ENCODE measurements around the gene SOX18. TPM values are rescaled to one million over a fixed set of nuclear protein-coding genes. Genes with fewer than 3 reads are reported as not detected.

Gene SOX18
- 1.7 and 3.2 TPM in 2 replicates for total RNA-seq

DNA sequence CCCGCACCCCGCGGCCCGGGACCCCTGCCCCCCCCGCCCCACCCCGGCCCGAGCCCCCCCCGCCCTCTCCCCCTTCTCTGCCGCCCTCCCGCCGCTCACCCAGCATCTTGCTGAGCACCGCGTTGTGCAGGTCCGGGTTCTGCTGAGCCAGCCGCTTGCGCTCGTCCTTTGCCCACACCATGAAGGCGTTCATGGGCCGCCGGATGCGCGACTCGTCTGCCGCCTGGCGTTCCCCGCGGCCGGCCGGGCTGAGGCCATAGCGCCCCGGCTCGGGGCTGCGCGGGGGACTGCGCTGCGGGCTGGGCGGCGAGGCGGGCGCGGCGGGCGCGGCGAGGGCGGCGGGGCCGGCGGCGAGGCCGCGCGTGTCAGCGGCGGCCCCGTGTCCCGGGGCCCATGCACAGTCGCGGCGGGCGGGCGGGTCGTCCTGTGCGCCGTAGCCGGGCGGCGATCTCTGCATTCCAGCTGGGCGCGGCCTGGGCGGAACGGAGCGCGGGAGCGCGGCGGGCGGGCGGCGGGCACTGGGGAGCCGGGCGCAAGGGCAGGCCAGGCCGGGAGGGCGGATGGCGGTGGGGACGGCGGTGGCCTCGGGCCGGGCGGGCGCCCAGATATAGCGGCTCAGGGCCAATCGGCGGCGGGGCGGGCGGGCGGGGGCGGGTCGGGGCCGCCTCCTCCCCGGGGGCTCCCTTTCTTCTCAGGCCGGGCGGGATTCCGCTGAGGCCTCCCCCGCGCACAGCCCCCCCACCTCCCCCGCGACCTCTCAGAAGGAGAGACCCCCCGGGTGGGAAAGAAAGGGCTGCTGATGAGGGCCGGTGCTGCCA lies at the start of gene SOX18:
Gene SOX18, minus strand, starts transcription at position 580 of the 818 bp plus-strand sequence. Its CDS starts 123 bp downstream, at position 457.

DNA sequence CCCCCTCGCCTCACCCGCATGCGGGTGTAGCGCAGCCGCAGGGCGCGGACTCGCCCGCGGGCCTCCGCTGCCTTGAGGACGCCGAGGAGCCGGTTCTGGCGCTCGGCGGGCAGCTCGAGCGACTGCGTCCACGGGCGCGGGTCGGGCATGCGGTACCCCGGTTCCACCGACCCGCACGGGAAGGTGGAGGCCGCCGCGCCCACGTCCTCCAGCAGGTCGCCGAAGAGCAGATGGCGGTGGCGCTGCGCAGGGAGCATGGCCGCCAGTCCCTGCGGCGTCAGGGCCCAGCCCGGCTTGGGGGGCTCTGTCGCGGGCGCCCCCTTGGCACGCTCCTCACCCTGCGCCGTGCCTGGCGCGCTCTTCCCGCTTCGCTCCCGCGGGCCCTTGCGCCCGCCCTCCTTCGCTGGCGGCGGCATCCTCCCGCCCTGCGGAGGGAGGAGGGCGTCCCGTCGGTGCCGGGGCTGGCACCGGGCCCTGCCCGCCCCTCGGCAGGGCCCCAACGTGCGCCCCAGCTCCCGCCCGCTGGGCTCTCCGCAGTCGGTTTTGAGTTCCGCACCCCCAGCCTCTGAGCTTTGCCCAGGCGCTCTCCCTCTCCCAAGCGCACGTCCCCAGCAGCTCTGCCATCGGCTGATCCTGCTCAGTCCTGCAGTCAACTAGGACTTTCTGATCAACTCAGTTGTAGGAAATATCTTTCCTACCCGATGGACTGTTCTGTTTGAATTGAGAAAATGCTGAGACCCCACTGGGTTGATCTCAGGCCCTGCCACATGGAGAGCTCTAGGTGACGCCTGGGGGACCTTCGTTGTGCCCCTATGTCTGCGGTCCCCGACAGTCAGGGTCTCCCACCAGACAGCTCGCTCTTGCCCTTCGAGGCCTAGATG lies 34.6 kb upstream of the SOX18 start, which contains the start of gene LKAAEAR1:
Gene LKAAEAR1, minus strand, starts transcription at position 595 of the 881 bp plus-strand sequence. Its CDS starts 179 bp downstream, at position 416.

DNA sequence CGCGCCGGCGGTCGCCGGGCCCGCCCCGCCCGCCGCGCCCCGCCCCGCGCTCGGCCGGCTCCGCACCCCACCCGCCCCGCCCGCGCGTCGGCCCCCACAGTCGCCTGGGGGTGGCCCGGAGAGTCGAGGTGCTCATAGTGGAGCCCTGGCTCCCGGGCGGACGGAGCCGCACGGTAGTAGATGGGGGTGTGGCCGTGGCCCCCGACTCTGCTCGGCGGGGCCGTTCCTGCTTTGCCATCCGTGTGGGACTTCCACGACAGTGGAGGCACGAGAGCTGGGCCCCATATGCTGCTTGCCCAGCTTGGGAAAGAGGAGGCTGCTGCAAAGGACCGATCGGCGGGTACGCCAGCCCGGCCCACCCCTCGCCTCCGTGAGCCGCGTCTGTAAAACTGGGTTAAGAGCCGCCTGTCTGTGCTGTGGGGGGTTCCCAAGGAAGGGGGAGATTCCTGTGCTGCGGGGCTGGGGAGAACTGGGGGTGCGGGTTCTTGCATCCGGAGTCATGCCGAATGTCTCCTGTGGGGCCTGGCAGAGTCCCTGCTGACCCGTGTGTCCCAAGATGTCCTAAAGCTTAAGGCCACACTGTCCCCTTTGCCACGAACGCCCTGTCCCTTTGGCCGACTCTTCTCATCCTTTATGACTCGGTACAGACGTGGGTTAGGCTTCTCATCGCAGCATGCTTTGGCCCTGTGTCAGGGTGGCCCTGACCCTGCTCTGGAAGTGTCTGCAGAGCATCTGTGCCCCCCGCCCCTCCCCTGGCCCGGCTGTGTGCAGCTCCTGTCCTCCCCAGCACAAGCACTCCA lies 30.8 kb upstream of the SOX18 start, which contains the start of gene OPRL1:
Gene OPRL1, plus strand, starts transcription at position 70 of the 800 bp plus-strand sequence. CDS start 12,639 bp downstream, outside the sequence.

DNA sequence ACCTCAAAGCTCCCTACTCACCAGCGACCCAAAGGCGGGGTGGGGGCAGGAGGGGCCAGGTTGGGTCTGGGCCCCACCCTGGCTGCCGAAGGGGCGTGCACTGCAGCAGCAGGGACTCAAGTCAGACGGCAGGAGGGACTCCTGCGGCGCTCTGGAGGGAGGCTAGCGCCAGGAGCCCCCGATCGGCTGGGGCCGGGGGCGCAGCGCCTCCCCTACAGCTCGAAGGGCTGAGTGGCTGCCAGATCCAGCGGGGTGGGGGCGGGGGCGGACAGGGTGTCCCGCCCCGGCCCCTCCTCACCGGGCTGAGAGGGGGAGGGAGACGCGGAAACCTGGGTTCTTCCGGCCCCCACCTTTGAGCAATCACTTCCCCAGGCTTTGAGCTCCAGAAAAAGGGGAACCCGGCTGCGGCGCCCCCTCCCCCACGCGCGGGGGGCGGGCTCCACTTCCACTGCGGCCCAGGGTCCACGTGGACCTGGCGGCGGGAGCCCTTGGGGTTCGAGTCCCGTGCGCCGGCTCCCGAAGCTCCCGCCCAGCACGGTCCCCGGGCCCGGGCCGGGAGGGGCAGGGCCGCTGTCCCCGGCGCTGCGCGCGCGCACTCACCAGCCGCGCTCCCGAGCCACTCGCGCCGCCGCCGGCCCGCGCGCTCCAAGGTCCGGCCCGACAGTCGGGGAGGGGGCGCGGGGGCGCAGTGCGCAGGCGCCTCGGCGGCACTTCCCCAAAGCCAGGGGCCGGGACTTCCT lies 30.0 kb upstream of the SOX18 start, which contains the start of gene RGS19:
Gene RGS19, minus strand, starts transcription at position 246 of the 740 bp plus-strand sequence. CDS start 2,632 bp downstream, outside the sequence.

GRCh38 chr20:64062596-64063388 lies 13.4 kb upstream of the SOX18 start, which contains the start of gene TCEA2:
Gene TCEA2, plus strand, starts transcription at chr20:64063198. Its CDS starts 115 bp downstream, at chr20:64063313.

GRCh38 chr20:64035933-64036345 lies 13.5 kb downstream of the SOX18 start, which contains the start of gene C20orf204:
Gene C20orf204, plus strand, starts transcription at chr20:64036182. Its CDS starts 142 bp downstream, at chr20:64036324.

Other genes with a start within 250 kb of the SOX18 start
- gene ZBTB46, start 218.4 kb downstream of the SOX18 start, total RNA-seq = 3.0 and 6.2 TPM in 2 replicates
- gene ABHD16B, start 188.1 kb downstream of the SOX18 start, total RNA-seq = not detected in 2 replicates
- gene TPD52L2, start 184.4 kb downstream of the SOX18 start, total RNA-seq = 92.1 and 109 TPM in 2 replicates
- gene DNAJC5, start 154.5 kb downstream of the SOX18 start, total RNA-seq = 33.3 and 34.3 TPM in 2 replicates
- gene UCKL1, start 93.2 kb downstream of the SOX18 start, total RNA-seq = 9.9 and 12.8 TPM in 2 replicates
- gene ZNF512B, start 79.7 kb downstream of the SOX18 start, total RNA-seq = 13.3 and 14.0 TPM in 2 replicates
- not detected in 2 replicates for gene SAMD10, start 70.0 kb downstream of the SOX18 start, total RNA-seq
- gene PRPF6, start 68.5 kb downstream of the SOX18 start, total RNA-seq = 52.2 and 56.1 TPM in 2 replicates
- gene C20orf204, start 13.5 kb downstream of the SOX18 start, total RNA-seq = 0.34 and 0.87 TPM in 2 replicates
- gene TCEA2, start 13.6 kb upstream of the SOX18 start, total RNA-seq = 26.6 and 26.8 TPM in 2 replicates
- gene RGS19, start 29.9 kb upstream of the SOX18 start, total RNA-seq = 8.2 and 11.9 TPM in 2 replicates
- gene OPRL1, start 30.4 kb upstream of the SOX18 start, total RNA-seq = 0.34 and 0.44 TPM in 2 replicates
- gene LKAAEAR1, start 34.8 kb upstream of the SOX18 start, total RNA-seq = 2.1 TPM in 2 replicates
- not detected in 2 replicates for gene NPBWR2, start 57.9 kb upstream of the SOX18 start, total RNA-seq
- gene MYT1, start 114.8 kb upstream of the SOX18 start, total RNA-seq = not detected in 2 replicates
- gene PCMTD2, start 206.1 kb upstream of the SOX18 start, total RNA-seq = 26.1 and 48.2 TPM in 2 replicates